Measurements from ENCODE around the gene ZFAND3. TPM values are rescaled to one million over a fixed set of nuclear protein-coding genes. Genes with fewer than 3 reads are reported as not detected.

ZFAND3 gene
- total RNA-seq, 4 donors from 2014 or later: 45.0 to 55.2 (median 49.5) TPM

GRCh38 chr6:38113825-38114576, 294.5 kb downstream of the ZFAND3 start:
- Histone ChIP-seq H3K9me3 (no peaks in the 10 kb centered on the region), H3K27me3 (no peaks in the 10 kb centered on the region), H3K4me1 (peaks cover 21% of the 10 kb centered on the region in 2 donors), H3K4me3 (no peak overlapping the region), H3K36me3 (peaks cover 0 to 3% of the 10 kb centered on the region in 2 donors), H3K27ac (no peak overlapping the region)
- DNase-seq: no peak
- no peak for TF ChIP-seq POLR2A (IDR thresholded peaks at IDR 0.05)
- no peak for TF ChIP-seq CTCF (IDR thresholded peaks at IDR 0.05 in 4 of 5, conservative IDR thresholded peaks at IDR 0.05 in 1 of 5)
- intact Hi-C loops (cut with DNase I; ENCODE audit: low total_unique reads) (no loop called here), in situ Hi-C loops (cut with MboI; ENCODE audit: low sequenced_read_pairs in 4 of 4) (no loop called here)
- ATAC-seq: no peak

- no peaks in the 10 kb centered on the region for H3K27me3 ChIP-seq
- intact Hi-C loops (cut with DNase I; ENCODE audit: low total_unique reads): no loop called here
Observed at GRCh38 chr6:38114976-38115625, 295.6 kb downstream of the ZFAND3 start.

GRCh38 chr6:38115626-38116008, 296.1 kb downstream of the ZFAND3 start:
- Histone ChIP-seq H3K9me3 (no peaks in the 10 kb centered on the region), H3K27me3 (no peaks in the 10 kb centered on the region), H3K4me1 (peaks cover 12 to 16% of the 10 kb centered on the region in 2 donors), H3K27ac (no peak overlapping the region), H3K4me3 (no peak overlapping the region), H3K36me3 (peaks cover 0 to 3% of the 10 kb centered on the region in 2 donors)
- TF ChIP-seq POLR2A (IDR thresholded peaks at IDR 0.05): no peak
- TF ChIP-seq CTCF (IDR thresholded peaks at IDR 0.05 in 4 of 5, conservative IDR thresholded peaks at IDR 0.05 in 1 of 5): no peak
- ATAC-seq (no peak), DNase-seq (no peak)
- in situ Hi-C loops (cut with MboI; ENCODE audit: low sequenced_read_pairs in 4 of 4) (no loop called here), intact Hi-C loops (cut with DNase I; ENCODE audit: low total_unique reads) (no loop called here)

More at GRCh38 chr6:38114976-38115625, 295.6 kb downstream of the ZFAND3 start:
- in situ Hi-C loops (cut with MboI; ENCODE audit: low sequenced_read_pairs in 4 of 4): no loop called here
- Histone ChIP-seq H3K4me3 (no peak overlapping the region), H3K36me3 (peaks cover 0 to 3% of the 10 kb centered on the region in 2 donors), H3K27ac (no peak overlapping the region), H3K4me1 (peaks cover 18 to 21% of the 10 kb centered on the region in 2 donors), H3K9me3 (no peaks in the 10 kb centered on the region)
- ATAC-seq (no peak), DNase-seq (no peak)
- TF ChIP-seq POLR2A (IDR thresholded peaks at IDR 0.05): no peak
- TF ChIP-seq CTCF (IDR thresholded peaks at IDR 0.05 in 4 of 5, conservative IDR thresholded peaks at IDR 0.05 in 1 of 5): no peak

GRCh38 chr6:38116248-38116647, 296.7 kb downstream of the ZFAND3 start:
- Histone ChIP-seq H3K27ac (no peak overlapping the region), H3K4me3 (no peak overlapping the region), H3K27me3 (no peaks in the 10 kb centered on the region), H3K4me1 (peaks cover 9 to 15% of the 10 kb centered on the region in 2 donors), H3K9me3 (no peaks in the 10 kb centered on the region), H3K36me3 (peaks cover 0 to 3% of the 10 kb centered on the region in 2 donors)
- in situ Hi-C loops (cut with MboI; ENCODE audit: low sequenced_read_pairs in 4 of 4): no loop called here
- intact Hi-C loops (cut with DNase I; ENCODE audit: low total_unique reads): no loop called here
- DNase-seq (no peak), ATAC-seq (no peak)
- no peak for TF ChIP-seq CTCF (IDR thresholded peaks at IDR 0.05 in 4 of 5, conservative IDR thresholded peaks at IDR 0.05 in 1 of 5)
- no peak for TF ChIP-seq POLR2A (IDR thresholded peaks at IDR 0.05)

Measured in gastrocnemius medialis (tissue), 4 donors.